ENCODE results near the gene IL4. TPM values are rescaled to one million over a fixed set of nuclear protein-coding genes. Genes with fewer than 3 reads are reported as not detected.

IL4 gene
- polyA plus RNA-seq, 10 donors, result not detected

- no peak for DNase-seq
Measured at GRCh38 chr5:132658381-132659302, 15.1 kb upstream of the IL4 start.

- no peak for DNase-seq
Measured at GRCh38 chr5:132659598-132660493, 13.9 kb upstream of the IL4 start.

GRCh38 chr5:132661231-132662003, 12.4 kb upstream of the IL4 start:
- DNase-seq, result no peak

GRCh38 chr5:132662004-132662401, 11.8 kb upstream of the IL4 start:
- DNase-seq, result no peak

GRCh38 chr5:132662925-132663770, 10.6 kb upstream of the IL4 start:
- no peak for DNase-seq

GRCh38 chr5:132663771-132664695, 9.8 kb upstream of the IL4 start:
- DNase-seq, result no peak

GRCh38 chr5:132664696-132665209, 9.0 kb upstream of the IL4 start:
- no peak for DNase-seq

- DNase-seq, result no peak
Measured at GRCh38 chr5:132665574-132666080, 8.2 kb upstream of the IL4 start.

GRCh38 chr5:132666310-132667123, 7.3 kb upstream of the IL4 start:
- DNase-seq, result no peak

GRCh38 chr5:132667309-132667708, 6.5 kb upstream of the IL4 start:
- no peak for DNase-seq

GRCh38 chr5:132667761-132668705, 5.8 kb upstream of the IL4 start:
- DNase-seq, result no peak

- DNase-seq, result no peak
Measured at GRCh38 chr5:132668706-132669454, 4.9 kb upstream of the IL4 start.

GRCh38 chr5:132669455-132669820, 4.4 kb upstream of the IL4 start:
- no peak for DNase-seq

GRCh38 chr5:132669966-132670882, 3.6 kb upstream of the IL4 start:
- no peak for DNase-seq

GRCh38 chr5:132671000-132671399, 2.8 kb upstream of the IL4 start:
- no peak for DNase-seq
